ENCODE measurements around the gene CAPNS1. TPM values are rescaled to one million over a fixed set of nuclear protein-coding genes. Genes with fewer than 3 reads are reported as not detected.

CAPNS1 gene
- total and polyA plus RNA-seq, 3 experiments from 2014 or later, result 167 to 432 (median 415) TPM

DNA sequence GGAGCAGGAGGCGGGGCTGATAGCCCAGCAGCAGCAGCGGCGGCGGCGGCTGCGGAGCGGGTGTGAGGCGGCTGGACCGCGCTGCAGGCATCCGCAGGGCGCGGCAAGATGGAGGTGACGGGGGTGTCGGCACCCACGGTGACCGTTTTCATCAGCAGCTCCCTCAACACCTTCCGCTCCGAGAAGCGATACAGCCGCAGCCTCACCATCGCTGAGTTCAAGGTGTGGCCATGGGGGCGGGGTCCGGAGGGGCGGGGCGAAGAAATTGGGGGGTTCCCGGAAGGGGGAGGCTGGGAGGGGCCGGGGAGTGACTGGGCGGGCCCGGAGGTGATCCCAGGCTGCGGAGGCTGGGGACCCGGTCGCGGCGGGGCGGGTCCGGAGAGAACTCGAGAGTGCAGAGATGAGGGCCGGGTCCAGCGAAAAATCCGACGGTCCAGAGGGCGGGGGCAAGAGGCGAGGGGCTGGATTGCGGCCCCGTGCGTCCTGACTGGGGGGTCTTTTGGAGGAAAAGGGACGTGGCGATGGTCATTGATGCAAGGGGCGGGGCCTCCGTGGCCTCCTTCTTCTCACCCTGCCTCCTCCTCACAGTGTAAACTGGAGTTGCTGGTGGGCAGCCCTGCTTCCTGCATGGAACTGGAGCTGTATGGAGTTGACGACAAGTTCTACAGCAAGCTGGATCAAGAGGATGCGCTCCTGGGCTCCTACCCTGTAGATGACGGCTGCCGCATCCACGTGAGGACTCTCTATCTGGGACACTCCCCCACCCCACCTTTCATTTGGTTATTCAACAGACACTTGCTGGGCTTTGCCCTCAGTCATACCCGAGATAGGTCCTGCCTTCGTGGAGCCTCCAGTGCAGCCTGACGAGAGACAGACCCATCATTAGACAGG lies 24.2 kb upstream of the CAPNS1 start, which contains the start of gene TBCB:
TSS of gene TBCB (plus strand) at position 16 of the 891 bp plus-strand sequence. CDS start at position 109, 93 bp downstream.
- peaks cover 0 to 7% of the 10 kb centered on the region in 2 donors for H3K27me3 Mint-ChIP-seq
- CTCF ChIA-PET, result interaction anchor here (0.7 to 3.7 kb wide), 6 partner anchors 12 to 162 kb away, joined by 3 to 22 read pairs (median 4); no protein-coding TSS in a partner anchor
- H3K4me3 Mint-ChIP-seq, result peak within 1 kb of the TSS; percentile 82 to 94 (median 90)

GRCh38 chr19:36116344-36116637 lies 23.6 kb upstream of the CAPNS1 start:
- H3K4me3 ChIP-seq (ENCODE audit: low read length), result peak overlapping the region; percentile 99
- no peaks in the 10 kb centered on the region for H3K9me3 ChIP-seq (ENCODE audit: low read length)
- no peak for DNase-seq
- peaks cover 29% of the 10 kb centered on the region for H3K4me1 ChIP-seq (ENCODE audit: insufficient read depth, low read length)
- ChIA-PET POLR2A (interaction anchor here (2.5 kb wide), 1 partner anchor 11 kb away, joined by 10 read pairs; no protein-coding TSS in a partner anchor), CTCF (interaction anchor here (3.7 kb wide), 1 partner anchor 11 kb away, joined by 22 read pairs; no protein-coding TSS in a partner anchor)
- H3K36me3 Mint-ChIP-seq, result peaks cover 5 to 76% (median 16%) of the 10 kb centered on the region in 3 donors
- no peaks in the 10 kb centered on the region for H3K27me3 ChIP-seq (ENCODE audit: insufficient read depth, low read length, poor library complexity, severe bottlenecking)
- H3K27ac ChIP-seq (ENCODE audit: low read depth, low read length), result peak overlapping the region; percentile 95
- H3K27me3 Mint-ChIP-seq, result peaks cover 0 to 7% of the 10 kb centered on the region in 2 donors
- H3K4me1 Mint-ChIP-seq, result peaks cover 37 to 58% (median 51%) of the 10 kb centered on the region in 3 donors
- peaks cover 0 to 3% (median 0%) of the 10 kb centered on the region in 5 donors for H3K9me3 Mint-ChIP-seq
- peaks cover 22% of the 10 kb centered on the region for H3K36me3 ChIP-seq (ENCODE audit: insufficient read depth, low read length)
- H3K27ac Mint-ChIP-seq, result peak overlapping the region in 7 of 8 donors; percentile 69 to 99 (median 96)
- peak overlapping the region; percentile 82 to 94 (median 90) for H3K4me3 Mint-ChIP-seq

More for the DNA sequence above, 24.2 kb upstream of the CAPNS1 start, which contains the start of gene TBCB:
- peaks cover 29% of the 10 kb centered on the region for H3K4me1 ChIP-seq (ENCODE audit: insufficient read depth, low read length)
- H3K9me3 ChIP-seq (ENCODE audit: low read length), result no peaks in the 10 kb centered on the region
- H3K4me1 Mint-ChIP-seq, result peaks cover 37 to 58% (median 51%) of the 10 kb centered on the region in 3 donors
- H3K36me3 Mint-ChIP-seq, result peaks cover 5 to 72% (median 16%) of the 10 kb centered on the region in 3 donors
- peak within 1 kb of the TSS; percentile 95 for H3K27ac ChIP-seq (ENCODE audit: low read depth, low read length)
- peak within 1 kb of the TSS; percentile 91 to 99 (median 97) for H3K27ac Mint-ChIP-seq
- peak in 2 of 5 donors; percentile 88 to 92 for DNase-seq
- H3K36me3 ChIP-seq (ENCODE audit: insufficient read depth, low read length), result peaks cover 21% of the 10 kb centered on the region
- peak within 1 kb of the TSS; percentile 99 for H3K4me3 ChIP-seq (ENCODE audit: low read length)
- POLR2A ChIA-PET, result interaction anchor here (0.7 to 2.5 kb wide), 7 partner anchors 12 to 375 kb away, joined by 4 to 11 read pairs (median 5); partner anchors contain the start of genes CAPNS1, THAP8, ZNF146 and ZNF565
- no peaks in the 10 kb centered on the region for H3K27me3 ChIP-seq (ENCODE audit: insufficient read depth, low read length, poor library complexity, severe bottlenecking)
- H3K9me3 Mint-ChIP-seq, result peaks cover 0 to 3% (median 0%) of the 10 kb centered on the region in 5 donors

DNA sequence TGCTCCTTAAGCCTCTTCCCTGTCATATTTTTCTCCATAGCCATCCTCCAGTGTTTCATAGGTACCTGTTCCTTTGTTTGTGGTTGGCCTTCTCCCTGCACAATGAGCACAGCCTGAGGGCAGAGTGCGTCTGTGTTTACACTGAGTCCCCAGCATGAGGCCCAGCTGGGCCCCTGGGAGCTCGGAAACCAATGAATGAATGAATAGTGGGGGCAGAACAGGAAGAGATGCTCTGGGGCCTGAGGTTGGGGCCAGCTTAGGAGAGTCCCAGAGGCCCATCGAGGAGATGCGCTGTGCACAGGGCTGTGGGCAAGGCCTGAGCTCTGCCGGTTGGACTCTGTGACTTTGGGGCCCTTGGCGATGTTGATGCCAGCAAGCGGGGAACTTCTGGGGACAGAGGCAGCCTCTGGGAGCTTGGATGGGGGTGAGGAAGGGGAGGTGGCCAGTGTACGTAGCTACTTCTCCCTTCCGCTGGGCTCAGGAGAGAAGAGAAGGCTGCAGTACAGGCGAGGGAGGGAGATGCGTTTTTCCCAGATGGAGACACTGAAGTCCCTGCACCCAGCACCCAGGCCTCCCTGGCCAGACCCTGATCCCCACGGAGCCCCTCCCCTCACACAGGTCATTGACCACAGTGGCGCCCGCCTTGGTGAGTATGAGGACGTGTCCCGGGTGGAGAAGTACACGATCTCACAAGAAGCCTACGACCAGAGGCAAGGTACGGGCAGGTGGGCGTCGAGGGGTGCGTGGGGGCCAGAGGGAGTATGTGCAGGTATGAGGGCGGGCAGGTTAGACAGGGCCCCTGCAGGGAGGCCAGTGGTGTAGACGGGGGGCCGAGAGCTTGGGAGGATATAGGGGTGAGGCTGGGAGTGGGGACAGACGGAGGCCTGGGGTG lies 19.5 kb upstream of the CAPNS1 start:
- peak overlapping the region in 3 of 8 donors; percentile 29 to 70 (median 40) for H3K27ac Mint-ChIP-seq
- peaks cover 23% of the 10 kb centered on the region for H3K36me3 ChIP-seq (ENCODE audit: insufficient read depth, low read length)
- H3K27ac ChIP-seq (ENCODE audit: low read depth, low read length), result no peak overlapping the region
- no peaks in the 10 kb centered on the region for H3K9me3 Mint-ChIP-seq
- H3K4me1 Mint-ChIP-seq, result peaks cover 20 to 34% (median 24%) of the 10 kb centered on the region in 3 donors
- H3K27me3 ChIP-seq (ENCODE audit: insufficient read depth, low read length, poor library complexity, severe bottlenecking), result no peaks in the 10 kb centered on the region
- H3K4me1 ChIP-seq (ENCODE audit: insufficient read depth, low read length), result peaks cover 15% of the 10 kb centered on the region
- no peak for DNase-seq
- no peak overlapping the region for H3K4me3 ChIP-seq (ENCODE audit: low read length)
- peaks cover 0 to 67% (median 14%) of the 10 kb centered on the region in 3 donors for H3K36me3 Mint-ChIP-seq
- H3K9me3 ChIP-seq (ENCODE audit: low read length), result no peaks in the 10 kb centered on the region
- peak overlapping the region in 1 of 7 donors; percentile 73 for H3K4me3 Mint-ChIP-seq
- ChIA-PET POLR2A (no interaction called here), CTCF (no interaction called here)
- peaks cover 0 to 1% of the 10 kb centered on the region in 2 donors for H3K27me3 Mint-ChIP-seq

- DNase-seq, result no peak
- Histone ChIP-seq H3K36me3 (ENCODE audit: insufficient read depth, low read length) (peaks cover 26% of the 10 kb centered on the region), H3K27me3 (ENCODE audit: insufficient read depth, low read length, poor library complexity, severe bottlenecking) (no peaks in the 10 kb centered on the region), H3K4me3 (ENCODE audit: low read length) (no peak overlapping the region), H3K27ac (ENCODE audit: low read depth, low read length) (no peak overlapping the region), H3K4me1 (ENCODE audit: insufficient read depth, low read length) (peaks cover 12% of the 10 kb centered on the region), H3K9me3 (ENCODE audit: low read length) (no peaks in the 10 kb centered on the region)
- CTCF ChIA-PET, result no interaction called here
- Mint-ChIP-seq H3K9me3 (no peaks in the 10 kb centered on the region), H3K27ac (no peak overlapping the region), H3K36me3 (peaks cover 0 to 72% (median 19%) of the 10 kb centered on the region in 3 donors), H3K27me3 (peaks cover 0 to 1% of the 10 kb centered on the region in 2 donors), H3K4me1 (peaks cover 18 to 30% (median 21%) of the 10 kb centered on the region in 3 donors), H3K4me3 (no peak overlapping the region)
- POLR2A ChIA-PET, result no interaction called here
Measured at GRCh38 chr19:36120984-36121358, 18.9 kb upstream of the CAPNS1 start.

DNA sequence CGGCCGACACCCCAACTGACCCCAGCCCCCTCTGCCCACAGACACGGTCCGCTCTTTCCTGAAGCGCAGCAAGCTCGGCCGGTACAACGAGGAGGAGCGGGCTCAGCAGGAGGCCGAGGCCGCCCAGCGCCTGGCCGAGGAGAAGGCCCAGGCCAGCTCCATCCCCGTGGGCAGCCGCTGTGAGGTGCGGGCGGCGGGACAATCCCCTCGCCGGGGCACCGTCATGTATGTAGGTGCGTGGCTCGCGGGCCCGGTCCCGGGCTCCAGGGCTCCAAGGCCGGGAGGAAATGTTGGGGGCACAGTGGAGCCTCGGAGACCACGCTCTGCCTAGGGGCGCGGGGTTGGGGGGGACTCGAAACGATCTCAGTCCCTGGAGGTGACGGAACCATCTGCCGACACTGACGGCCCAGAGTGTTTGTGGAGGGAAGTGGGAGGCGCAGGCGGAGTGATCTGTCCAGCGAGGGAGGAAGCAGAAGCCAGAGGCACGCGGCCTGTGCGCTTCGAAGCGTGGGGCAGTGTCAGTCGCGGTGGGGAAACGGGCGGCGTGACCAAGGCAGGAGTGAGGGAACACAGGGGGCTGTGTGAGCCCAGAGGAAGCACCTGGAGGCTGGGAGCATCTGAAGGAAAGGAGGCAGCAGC lies 18.3 kb upstream of the CAPNS1 start:
- Mint-ChIP-seq H3K4me3 (no peak overlapping the region), H3K4me1 (peaks cover 14 to 24% (median 16%) of the 10 kb centered on the region in 3 donors), H3K27me3 (peaks cover 0 to 1% of the 10 kb centered on the region in 2 donors), H3K36me3 (peaks cover 0 to 69% (median 17%) of the 10 kb centered on the region in 3 donors), H3K9me3 (no peaks in the 10 kb centered on the region), H3K27ac (no peak overlapping the region)
- POLR2A ChIA-PET, result interaction anchor here (0.7 kb wide), 1 partner anchor 223 kb away, joined by 9 read pairs; no protein-coding TSS in a partner anchor
- H3K9me3 ChIP-seq (ENCODE audit: low read length), result no peaks in the 10 kb centered on the region
- peaks cover 26% of the 10 kb centered on the region for H3K36me3 ChIP-seq (ENCODE audit: insufficient read depth, low read length)
- CTCF ChIA-PET, result no interaction called here
- peaks cover 5% of the 10 kb centered on the region for H3K4me1 ChIP-seq (ENCODE audit: insufficient read depth, low read length)
- no peak for DNase-seq
- no peak overlapping the region for H3K27ac ChIP-seq (ENCODE audit: low read depth, low read length)
- H3K4me3 ChIP-seq (ENCODE audit: low read length), result no peak overlapping the region
- no peaks in the 10 kb centered on the region for H3K27me3 ChIP-seq (ENCODE audit: insufficient read depth, low read length, poor library complexity, severe bottlenecking)

DNA sequence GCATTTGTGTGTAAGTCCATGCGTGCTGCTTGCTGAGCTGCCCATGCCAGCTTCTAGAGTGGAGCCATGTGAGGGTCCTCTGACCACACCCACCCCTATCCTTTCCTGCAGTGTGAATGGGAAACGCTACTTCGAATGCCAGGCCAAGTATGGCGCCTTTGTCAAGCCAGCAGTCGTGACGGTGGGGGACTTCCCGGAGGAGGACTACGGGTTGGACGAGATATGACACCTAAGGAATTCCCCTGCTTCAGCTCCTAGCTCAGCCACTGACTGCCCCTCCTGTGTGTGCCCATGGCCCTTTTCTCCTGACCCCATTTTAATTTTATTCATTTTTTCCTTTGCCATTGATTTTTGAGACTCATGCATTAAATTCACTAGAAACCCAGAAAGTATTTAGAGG lies 14.3 kb upstream of the CAPNS1 start:
- peaks cover 9% of the 10 kb centered on the region for H3K36me3 ChIP-seq (ENCODE audit: insufficient read depth, low read length)
- Mint-ChIP-seq H3K27me3 (no peaks in the 10 kb centered on the region), H3K9me3 (no peaks in the 10 kb centered on the region), H3K4me1 (peaks cover 11 to 14% (median 12%) of the 10 kb centered on the region in 3 donors), H3K36me3 (peaks cover 0 to 44% (median 8%) of the 10 kb centered on the region in 3 donors), H3K4me3 (peak overlapping the region in 2 of 7 donors; percentile 13 to 68), H3K27ac (peak overlapping the region in 3 of 8 donors; percentile 15 to 58 (median 32))
- ChIA-PET CTCF (interaction anchor here (1.0 to 8.3 kb wide), 2 partner anchors 19 to 46 kb away, joined by 3 to 165 read pairs; no protein-coding TSS in a partner anchor), POLR2A (interaction anchor here (0.5 kb wide), 1 partner anchor 364 kb away, joined by 4 read pairs; the partner anchor contains the start of gene ZNF566)
- no peaks in the 10 kb centered on the region for H3K9me3 ChIP-seq (ENCODE audit: low read length)
- H3K27me3 ChIP-seq (ENCODE audit: insufficient read depth, low read length, poor library complexity, severe bottlenecking), result no peaks in the 10 kb centered on the region
- peaks cover 5% of the 10 kb centered on the region for H3K4me1 ChIP-seq (ENCODE audit: insufficient read depth, low read length)
- DNase-seq, result no peak
- no peak overlapping the region for H3K4me3 ChIP-seq (ENCODE audit: low read length)
- no peak overlapping the region for H3K27ac ChIP-seq (ENCODE audit: low read depth, low read length)

DNA sequence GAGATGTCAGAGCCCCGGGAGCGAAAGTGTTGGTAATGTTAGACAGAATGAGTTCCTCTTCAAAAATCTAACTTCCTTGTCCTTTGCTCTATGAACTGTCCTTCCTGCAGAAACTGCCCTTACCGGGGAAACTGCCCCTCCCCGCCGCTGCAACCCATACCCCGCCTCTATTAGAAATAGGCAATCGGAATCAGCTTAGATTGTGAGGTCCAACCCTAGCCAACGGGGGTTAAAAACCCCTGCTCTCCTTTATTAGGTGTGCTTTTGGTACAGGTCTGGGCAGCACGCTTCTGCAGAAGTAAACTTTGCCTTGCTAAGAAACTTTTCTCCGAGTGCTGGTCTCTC lies 11.5 kb upstream of the CAPNS1 start:
- POLR2A ChIA-PET, result interaction anchor here (0.6 to 1.6 kb wide), 4 partner anchors 10 to 13 kb away, joined by 4 to 10 read pairs (median 4); partner anchors contain the start of genes CAPNS1, POLR2I and TBCB
- H3K4me3 ChIP-seq (ENCODE audit: low read length), result peak overlapping the region; percentile 69
- Mint-ChIP-seq H3K27ac (peak overlapping the region; percentile 83 to 95 (median 92)), H3K9me3 (no peaks in the 10 kb centered on the region), H3K4me1 (peaks cover 22 to 26% (median 24%) of the 10 kb centered on the region in 3 donors), H3K4me3 (peak overlapping the region; percentile 90 to 97 (median 94)), H3K27me3 (no peaks in the 10 kb centered on the region), H3K36me3 (peaks cover 0 to 28% (median 5%) of the 10 kb centered on the region in 3 donors)
- peaks cover 7% of the 10 kb centered on the region for H3K36me3 ChIP-seq (ENCODE audit: insufficient read depth, low read length)
- DNase-seq, result no peak
- H3K9me3 ChIP-seq (ENCODE audit: low read length), result no peaks in the 10 kb centered on the region
- peaks cover 10% of the 10 kb centered on the region for H3K4me1 ChIP-seq (ENCODE audit: insufficient read depth, low read length)
- H3K27ac ChIP-seq (ENCODE audit: low read depth, low read length), result peak overlapping the region; percentile 45
- CTCF ChIA-PET, result interaction anchor here (0.6 to 8.3 kb wide), 23 partner anchors 7 to 361 kb away, joined by 3 to 165 read pairs (median 4); partner anchors contain the start of genes ALKBH6, CAPNS1, POLR2I and TBCB
- no peaks in the 10 kb centered on the region for H3K27me3 ChIP-seq (ENCODE audit: insufficient read depth, low read length, poor library complexity, severe bottlenecking)
